Neural progenitor cell (in vitro differentiated cells): ENCODE results near the gene VAV2. TPM values are rescaled to one million over a fixed set of nuclear protein-coding genes. Genes with fewer than 3 reads are reported as not detected.

Experiments used
- DNase-seq: peaks from one replicate; pipeline ENCODE4 v3.0.0-alpha.2; 2016; ENCODE audit warnings: low spot score
- H2AFZ ChIP-seq: fragments of 200-600 bp; sonication (generic); replicated peaks from 2 replicates; pipeline ENCODE4 v1.6.1; 2016; ENCODE audit warnings: antibody characterized with exemption
- H3F3A ChIP-seq: fragments of 200-600 bp; sonication (generic); 2 replicates; pipeline ENCODE4 v1.6.1; 2016; ENCODE audit warnings: antibody characterized with exemption, low read depth
- H3K27ac ChIP-seq: fragments of 200-600 bp; sonication (generic); 2 replicates; pipeline ENCODE4 v1.5.1; 2016; ENCODE audit warnings: mild to moderate bottlenecking
- H3K27me3 ChIP-seq: fragments of 200-600 bp; sonication (generic); 2 replicates; pipeline ENCODE4 v1.6.1; 2016; ENCODE audit warnings: mild to moderate bottlenecking, moderate library complexity
- H3K36me3 ChIP-seq: fragments of 200-600 bp; sonication (generic); 2 replicates; pipeline ENCODE4 v1.5.1; 2016
- H3K4me1 ChIP-seq: fragments of 200-600 bp; sonication (generic); 2 replicates; pipeline ENCODE4 v1.6.1; 2016; ENCODE audit warnings: mixed run types
- H3K4me2 ChIP-seq: fragments of 200-600 bp; sonication (generic); 2 replicates; pipeline ENCODE4 v1.6.1; 2016
- H3K4me3 ChIP-seq: fragments of 200-600 bp; sonication (generic); 2 replicates; pipeline ENCODE4 v1.5.1; 2016
- H3K79me2 ChIP-seq: fragments of 200-600 bp; sonication (generic); 2 replicates; pipeline ENCODE4 v1.6.1; 2016; ENCODE audit warnings: low read depth
- H3K9ac ChIP-seq: fragments of 200-600 bp; sonication (generic); 2 replicates; pipeline ENCODE4 v1.6.1; 2016
- H3K9me3 ChIP-seq: fragments of 200-600 bp; sonication (generic); 2 replicates; pipeline ENCODE4 v1.5.1; 2016; ENCODE audit warnings: low read depth
- H4K20me1 ChIP-seq: fragments of 200-600 bp; sonication (generic); 2 replicates; pipeline ENCODE4 v1.6.1; 2016; ENCODE audit warnings: low read depth
- H3K27ac Mint-ChIP-seq: 3 replicates; pipeline ENCODE4 v1.8.0; 2021; ENCODE audit warnings: mixed read lengths
- H3K27me3 Mint-ChIP-seq: 2 replicates; pipeline ENCODE4 v1.8.0; 2022; ENCODE audit warnings: low read depth, mild to moderate bottlenecking, inconsistent platforms, moderate library complexity, mixed read lengths; ENCODE audit not compliant: insufficient read depth
- H3K36me3 Mint-ChIP-seq: 3 replicates; pipeline ENCODE4 v1.8.0; 2021; ENCODE audit warnings: mixed read lengths
- H3K4me1 Mint-ChIP-seq: 3 replicates; pipeline ENCODE4 v1.8.0; 2021; ENCODE audit warnings: mixed read lengths
- H3K4me3 Mint-ChIP-seq: 3 replicates; pipeline ENCODE4 v1.8.0; 2021; ENCODE audit warnings: mild to moderate bottlenecking, moderate library complexity, mixed read lengths
- H3K9me3 Mint-ChIP-seq: 3 replicates; pipeline ENCODE4 v1.8.0; 2020; ENCODE audit warnings: mixed read lengths
- CTCF ChIP-seq: fragments of 200-600 bp; sonication (generic); IDR thresholded peaks from 2 replicates; pipeline ENCODE4 v1.5.1; 2017; ENCODE audit warnings: antibody characterized with exemption, mild to moderate bottlenecking
- EZH2 ChIP-seq: fragments of 200-600 bp; sonication (generic); IDR thresholded peaks from 2 replicates; pipeline ENCODE4 v1.6.1; 2017; ENCODE audit warnings: antibody characterized with exemption, mild to moderate bottlenecking, moderate library complexity
- EZH2phosphoT487 ChIP-seq: fragments of 200-600 bp; sonication (generic); IDR thresholded peaks from 2 replicates; pipeline ENCODE4 v1.6.1; 2017; ENCODE audit warnings: antibody characterized with exemption
- total RNA-seq: library from RNA; depleted of rRNA; stranded (reverse); fragments of >200 nt; gene quantifications from 2 replicates; pipeline ENCODE4 v1.2.3, GENCODE V29; 2015; ENCODE audit warnings: low replicate concordance

VAV2 gene
- total RNA-seq, 1 donor from 2014 or later, result 12.9 TPM

GRCh38 chr9:133850937-133851336 is 141.2 kb downstream of the VAV2 start:
- peaks cover 34% of the 10 kb centered on the region for H3K4me1 Mint-ChIP-seq
- Histone ChIP-seq H3K4me3 (no peak overlapping the region), H3F3A (no peaks in the 10 kb centered on the region), H3K79me2 (peaks cover 7% of the 10 kb centered on the region), H3K36me3 (no peaks in the 10 kb centered on the region), H4K20me1 (peaks cover 35% of the 10 kb centered on the region), H3K9ac (no peak overlapping the region), H2AFZ (no peak overlapping the region), H3K4me1 (peaks cover 8% of the 10 kb centered on the region), H3K9me3 (no peaks in the 10 kb centered on the region), H3K27ac (no peak overlapping the region), H3K27me3 (no peaks in the 10 kb centered on the region), H3K4me2 (no peak overlapping the region)
- peak overlapping the region; percentile 42 for H3K27ac Mint-ChIP-seq
- no peak for DNase-seq
- TF ChIP-seq EZH2phosphoT487 (no peak), CTCF (no peak), EZH2 (no peak)
- H3K27me3 Mint-ChIP-seq, result no peaks in the 10 kb centered on the region
- H3K36me3 Mint-ChIP-seq, result peaks cover 16% of the 10 kb centered on the region
- H3K4me3 Mint-ChIP-seq, result no peak overlapping the region
- no peaks in the 10 kb centered on the region for H3K9me3 Mint-ChIP-seq

- no peaks in the 10 kb centered on the region for H3F3A ChIP-seq
- H3K4me2 ChIP-seq, result no peak overlapping the region
- H3K36me3 ChIP-seq, result no peaks in the 10 kb centered on the region
- DNase-seq, result no peak
- H3K79me2 ChIP-seq, result peaks cover 7% of the 10 kb centered on the region
- H3K27me3 ChIP-seq, result no peaks in the 10 kb centered on the region
- H3K9ac ChIP-seq, result no peak overlapping the region
- H3K4me1 Mint-ChIP-seq, result peaks cover 30% of the 10 kb centered on the region
- no peaks in the 10 kb centered on the region for H3K27me3 Mint-ChIP-seq
- H3K4me3 ChIP-seq, result no peak overlapping the region
- no peaks in the 10 kb centered on the region for H3K9me3 ChIP-seq
- peaks cover 34% of the 10 kb centered on the region for H4K20me1 ChIP-seq
- H3K27ac ChIP-seq, result no peak overlapping the region
- no peak overlapping the region for H2AFZ ChIP-seq
- H3K4me1 ChIP-seq, result peaks cover 8% of the 10 kb centered on the region
- peaks cover 12% of the 10 kb centered on the region for H3K36me3 Mint-ChIP-seq
- no peak for TF ChIP-seq EZH2phosphoT487
- TF ChIP-seq EZH2, result no peak
- TF ChIP-seq CTCF, result no peak
- no peak overlapping the region for H3K4me3 Mint-ChIP-seq
- no peak overlapping the region for H3K27ac Mint-ChIP-seq
- no peaks in the 10 kb centered on the region for H3K9me3 Mint-ChIP-seq
These were observed 142.0 kb downstream of the VAV2 start for GRCh38 chr9:133850161-133850560.

GRCh38 chr9:133849110-133849670 is 142.9 kb downstream of the VAV2 start:
- Histone ChIP-seq H3K4me1 (peaks cover under 1% of the 10 kb centered on the region), H3K36me3 (no peaks in the 10 kb centered on the region), H3F3A (no peaks in the 10 kb centered on the region), H3K9ac (no peak overlapping the region), H2AFZ (no peak overlapping the region), H3K9me3 (no peaks in the 10 kb centered on the region), H3K27me3 (no peaks in the 10 kb centered on the region), H3K4me3 (no peak overlapping the region), H3K79me2 (peaks cover 7% of the 10 kb centered on the region), H3K27ac (no peak overlapping the region), H3K4me2 (no peak overlapping the region), H4K20me1 (peaks cover 30% of the 10 kb centered on the region)
- no peaks in the 10 kb centered on the region for H3K27me3 Mint-ChIP-seq
- peaks cover 22% of the 10 kb centered on the region for H3K4me1 Mint-ChIP-seq
- H3K9me3 Mint-ChIP-seq, result no peaks in the 10 kb centered on the region
- DNase-seq, result no peak
- H3K27ac Mint-ChIP-seq, result peak overlapping the region; percentile 47
- H3K4me3 Mint-ChIP-seq, result no peak overlapping the region
- TF ChIP-seq CTCF (no peak), EZH2phosphoT487 (no peak), EZH2 (no peak)
- H3K36me3 Mint-ChIP-seq, result peaks cover 10% of the 10 kb centered on the region
